B cell (primary cell): Measurements from ENCODE around the gene C19orf12. TPM values are rescaled to one million over a fixed set of nuclear protein-coding genes. Genes with fewer than 3 reads are reported as not detected.

Source experiments
- ATAC-seq: fragments of 200-7000 bp; cut with Tn5 transposase; one replicate; pipeline ENCODE4 v1.10.0; 2021; ENCODE audit warnings: low read depth, mild to moderate bottlenecking, moderate number of reproducible peaks, moderate library complexity
- CTCF ChIA-PET: fragments of 350-600 bp; sonication (Branson Sonifier 250); formaldehyde crosslinking; loops from one replicate; lab custom pipeline; 2021; ENCODE audit warnings: antibody characterized with exemption, inconsistent platforms; lab: Charles Lee
- POLR2A ChIA-PET: fragments of 350-600 bp; sonication (Branson Sonifier 250); formaldehyde crosslinking; loops from one replicate; lab custom pipeline; 2021; ENCODE audit warnings: antibody characterized with exemption; lab: Charles Lee
- DNase-seq: peaks from one replicate; pipeline ENCODE4 v3.0.0; 2013
- H2AFZ ChIP-seq: 2 replicates; pipeline ENCODE4 v1.6.1; 2012; ENCODE audit warnings: mild to moderate bottlenecking, low read depth, low read length; ENCODE audit not compliant: insufficient read depth, poor library complexity, severe bottlenecking
- H3K27ac ChIP-seq, 2 donors: 1 replicate in 1 of 2; 2 replicates in 1 of 2; pipeline ENCODE4 v1.5.1; 2012 to 2013; ENCODE audit warnings: low read length in 2 of 2, mild to moderate bottlenecking in 2 of 2, moderate library complexity in 1 of 2
- H3K27me3 ChIP-seq, 4 experiments: fragments of 200-600 bp in 1 of 4; sonication (generic) in 1 of 4; replicated peaks in 1 of 4; 1 replicate in 2 of 4; 2 replicates in 2 of 4; pipeline versions ENCODE4 v1.6.1 to v1.7.0; 2013 to 2016; ENCODE audit warnings: low read length in 3 of 4, mild to moderate bottlenecking in 2 of 4, mixed read lengths in 1 of 4, moderate library complexity in 1 of 4; ENCODE audit not compliant: insufficient read depth in 4 of 4, control insufficient read depth in 3 of 4; ENCODE audit errors: control extremely low read depth in 1 of 4
- H3K36me3 ChIP-seq, 2 experiments: replicated peaks in 1 of 2; 1 replicate in 1 of 2; 2 replicates in 1 of 2; pipeline versions ENCODE4 v1.6.1 to v1.7.1; 2013; ENCODE audit warnings: low read length in 1 of 2; ENCODE audit not compliant: insufficient read depth in 2 of 2, control insufficient read depth in 1 of 2; ENCODE audit errors: control extremely low read depth in 1 of 2, extremely low read depth in 1 of 2
- H3K4me1 ChIP-seq, 2 donors: fragments of 200-600 bp in 1 of 2; sonication (generic) in 1 of 2; 1 replicate in 1 of 2; 2 replicates in 1 of 2; pipeline versions ENCODE4 v1.5.1 to v1.6.1; 2013 to 2017; ENCODE audit warnings: low read length in 2 of 2; ENCODE audit not compliant: control insufficient read depth in 2 of 2, insufficient read depth in 2 of 2
- H3K4me2 ChIP-seq: replicated peaks from 2 replicates; pipeline ENCODE3; 2012; ENCODE audit warnings: mild to moderate bottlenecking, low read depth, low read length; ENCODE audit not compliant: poor library complexity, severe bottlenecking
- H3K4me3 ChIP-seq, 5 experiments: fragments of 200-600 bp in 1 of 5; sonication (generic) in 1 of 5; 1 replicate in 3 of 5; 2 replicates in 2 of 5; pipeline versions ENCODE4 v1.5.1 to v1.7.0; 2011 to 2016; ENCODE audit warnings: low read length in 4 of 5, mild to moderate bottlenecking in 4 of 5, low read depth in 2 of 5, control low read depth in 1 of 5, moderate library complexity in 1 of 5; ENCODE audit not compliant: insufficient read depth in 1 of 5; ENCODE audit errors: control extremely low read depth in 1 of 5, extremely low read depth in 1 of 5
- H3K79me2 ChIP-seq: fragments of 200-600 bp; sonication (generic); one replicate; pipeline ENCODE4 v1.6.0; 2016; ENCODE audit warnings: low read length; ENCODE audit not compliant: control insufficient read depth, insufficient read depth
- H3K9ac ChIP-seq: fragments of 200-600 bp; sonication (generic); 2 replicates; pipeline ENCODE4 v1.6.1; 2017; ENCODE audit warnings: mild to moderate bottlenecking, low read length, moderate library complexity
- H3K9me3 ChIP-seq, 3 donors: one replicate each; pipeline versions ENCODE4 v1.6.1 to v1.7.1; 2013; ENCODE audit warnings: low read length in 2 of 3; ENCODE audit not compliant: control insufficient read depth in 2 of 3, insufficient read depth in 1 of 3; ENCODE audit errors: control extremely low read depth in 1 of 3
- H4K20me1 ChIP-seq: 2 replicates; pipeline ENCODE4 v1.6.0; 2012; ENCODE audit warnings: mild to moderate bottlenecking, low read length; ENCODE audit not compliant: insufficient read depth, control insufficient read depth, poor library complexity, severe bottlenecking
- H3K27ac Mint-ChIP-seq: one replicate; pipeline ENCODE4 v1.8.0; 2021; ENCODE audit warnings: mixed read lengths
- H3K27me3 Mint-ChIP-seq: one replicate; pipeline ENCODE4 v1.8.0; 2021; ENCODE audit warnings: mixed read lengths
- H3K4me1 Mint-ChIP-seq: one replicate; pipeline ENCODE4 v1.8.0; 2021; ENCODE audit warnings: mixed read lengths
- H3K4me3 Mint-ChIP-seq: one replicate; pipeline ENCODE4 v1.8.0; 2021; ENCODE audit warnings: mixed read lengths
- H3K9me3 Mint-ChIP-seq: one replicate; pipeline ENCODE4 v1.8.0; 2022; ENCODE audit warnings: mixed read lengths; ENCODE audit not compliant: insufficient read depth
- EZH2 ChIP-seq: IDR thresholded peaks from 2 replicates; pipeline ENCODE4 v1.6.1; 2012; ENCODE audit warnings: borderline replicate concordance, low read depth, mild to moderate bottlenecking, moderate library complexity, low read length; ENCODE audit not compliant: insufficient read depth, poor library complexity, severe bottlenecking
- WGBS: methylation state at CpG from one replicate; pipeline ENCODE4 v1.1.5; 2013; ENCODE audit warnings: missing lambda C conversion rate; ENCODE audit not compliant: insufficient coverage; 5-methylcytosine and 5-hydroxymethylcytosine counted together
- intact Hi-C: fragments of 100-400 bp; cut with micrococcal nuclease; formaldehyde crosslinking; loops from one replicate; pipeline ENCODE4 v1.10.0; 2022
- polyA plus RNA-seq: library from polyadenylated mRNA; depleted of rRNA; stranded (reverse); fragments of >200 nt; gene quantifications from 2 replicates; pipeline ENCODE4 v1.2.3, GENCODE V29; 2012
- total RNA-seq, 2 donors: library from RNA; stranded (reverse); fragments of 120-200 nt in 1 of 2; gene quantifications; 1 replicate in 1 of 2; 2 replicates in 1 of 2; pipeline versions ENCODE4 v1.2.3 to v1.2.4, GENCODE V29; 2013 to 2022
- TF ChIP-seq, protein P1 (sequence below): fragments of 200-600 bp; IDR thresholded peaks from one replicate; pipeline ENCODE4 v1.8.0; 2022; ENCODE audit warnings: antibody characterized with exemption, mild to moderate bottlenecking

Gene C19orf12
- total and polyA plus RNA-seq, 2 donors (not counting 1 experiment from before 2014, with no cell fraction given), result 12.6 to 29.4 TPM

GRCh38 chr19:29700498-29700897, 14.6 kb downstream of the C19orf12 start:
- no peak overlapping the region for H3K4me3 Mint-ChIP-seq
- Histone ChIP-seq H3K27ac (no peak overlapping the region), H3K4me3 (no peak overlapping the region), H3K9me3 (no peaks in the 10 kb centered on the region), H3K36me3 (peaks cover 0 to 14% of the 10 kb centered on the region in 2 experiments), H3K9ac (no peak overlapping the region), H3K79me2 (peaks cover 20% of the 10 kb centered on the region), H3K4me1 (no peaks in the 10 kb centered on the region), H4K20me1 (no peaks in the 10 kb centered on the region), H3K4me2 (no peak overlapping the region), H2AFZ (no peak overlapping the region), H3K27me3 (no peaks in the 10 kb centered on the region)
- ChIA-PET CTCF (interaction anchor here (0.8 to 1.3 kb wide), 2 partner anchors 14 to 16 kb away, joined by 3 read pairs; no protein-coding TSS in a partner anchor), POLR2A (no interaction called here)
- intact Hi-C loops, result no loop called here
- peaks cover 8% of the 10 kb centered on the region for H3K4me1 Mint-ChIP-seq
- 85% methylated on average over 5 of the region's 6 CpGs for WGBS
- H3K9me3 Mint-ChIP-seq, result no peaks in the 10 kb centered on the region
- H3K27ac Mint-ChIP-seq, result no peak overlapping the region
- ATAC-seq (no peak), DNase-seq (no peak)
- TF ChIP-seq, protein P1, sequence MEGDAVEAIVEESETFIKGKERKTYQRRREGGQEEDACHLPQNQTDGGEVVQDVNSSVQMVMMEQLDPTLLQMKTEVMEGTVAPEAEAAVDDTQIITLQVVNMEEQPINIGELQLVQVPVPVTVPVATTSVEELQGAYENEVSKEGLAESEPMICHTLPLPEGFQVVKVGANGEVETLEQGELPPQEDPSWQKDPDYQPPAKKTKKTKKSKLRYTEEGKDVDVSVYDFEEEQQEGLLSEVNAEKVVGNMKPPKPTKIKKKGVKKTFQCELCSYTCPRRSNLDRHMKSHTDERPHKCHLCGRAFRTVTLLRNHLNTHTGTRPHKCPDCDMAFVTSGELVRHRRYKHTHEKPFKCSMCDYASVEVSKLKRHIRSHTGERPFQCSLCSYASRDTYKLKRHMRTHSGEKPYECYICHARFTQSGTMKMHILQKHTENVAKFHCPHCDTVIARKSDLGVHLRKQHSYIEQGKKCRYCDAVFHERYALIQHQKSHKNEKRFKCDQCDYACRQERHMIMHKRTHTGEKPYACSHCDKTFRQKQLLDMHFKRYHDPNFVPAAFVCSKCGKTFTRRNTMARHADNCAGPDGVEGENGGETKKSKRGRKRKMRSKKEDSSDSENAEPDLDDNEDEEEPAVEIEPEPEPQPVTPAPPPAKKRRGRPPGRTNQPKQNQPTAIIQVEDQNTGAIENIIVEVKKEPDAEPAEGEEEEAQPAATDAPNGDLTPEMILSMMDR, result no peak
- TF ChIP-seq EZH2, result no peak
- H3K27me3 Mint-ChIP-seq, result no peaks in the 10 kb centered on the region

DNA sequence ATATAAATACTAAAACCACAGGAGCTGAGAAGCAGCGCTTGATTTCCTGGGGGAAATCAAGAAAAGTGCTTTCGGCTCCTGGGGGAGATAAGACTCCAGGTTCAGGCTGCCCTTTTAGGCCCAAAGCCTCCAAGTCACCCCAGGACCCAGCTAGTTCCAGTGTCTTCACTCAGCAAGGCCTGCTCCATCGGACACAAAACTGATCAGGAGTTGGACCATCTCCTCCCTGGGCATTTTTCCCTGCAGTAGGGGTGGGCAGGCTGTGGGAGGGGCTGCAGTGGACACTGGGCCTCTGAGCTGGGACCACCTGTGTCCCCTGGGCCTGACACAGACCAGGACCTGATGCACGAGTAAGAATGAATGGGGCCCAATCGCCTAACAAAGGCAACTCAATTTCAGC, 15.2 kb downstream of the C19orf12 start:
- Histone ChIP-seq H3K27me3 (no peaks in the 10 kb centered on the region), H3K4me3 (no peak overlapping the region), H3K27ac (no peak overlapping the region), H3K9ac (no peak overlapping the region), H3K79me2 (peaks cover 26% of the 10 kb centered on the region), H3K4me2 (no peak overlapping the region), H3K36me3 (peaks cover 0 to 14% of the 10 kb centered on the region in 2 experiments), H3K4me1 (peaks cover under 1 to 2% of the 10 kb centered on the region in 2 donors), H3K9me3 (no peaks in the 10 kb centered on the region), H2AFZ (no peak overlapping the region), H4K20me1 (no peaks in the 10 kb centered on the region)
- intact Hi-C loops, result no loop called here
- DNase-seq (no peak), ATAC-seq (no peak)
- POLR2A ChIA-PET, result no interaction called here
- H3K27me3 Mint-ChIP-seq, result no peaks in the 10 kb centered on the region
- CTCF ChIA-PET, result interaction anchor here (0.8 kb wide), 1 partner anchor 14 kb away, joined by 3 read pairs; no protein-coding TSS in a partner anchor
- 95% methylated on average over 4 of the region's 5 CpGs for WGBS
- no peak overlapping the region for H3K4me3 Mint-ChIP-seq
- H3K4me1 Mint-ChIP-seq, result peaks cover 6% of the 10 kb centered on the region
- H3K9me3 Mint-ChIP-seq, result no peaks in the 10 kb centered on the region
- TF ChIP-seq, protein P1, result no peak
- TF ChIP-seq EZH2, result no peak
- no peak overlapping the region for H3K27ac Mint-ChIP-seq
